ENCODE data around the gene RADIL.

The RADIL gene

GRCh38 chr7:4779118-4779517 is 104.4 kb downstream of the RADIL start:
- no peak overlapping the region for H3K4me3 ChIP-seq (ENCODE audit: low read length, poor library complexity, severe bottlenecking)
- TF ChIP-seq EZH2phosphoT487 (IDR thresholded peaks at IDR 0.05; ENCODE audit: borderline replicate concordance) (no peak), CTCF (conservative IDR thresholded peaks at IDR 0.05; ENCODE audit: low read length) (no peak)
- H3K9me3 ChIP-seq (ENCODE audit: insufficient read depth, low read depth, low read length) = no peaks in the 10 kb centered on the region
- H3K4me1 ChIP-seq (ENCODE audit: insufficient read depth, low read length, poor library complexity, severe bottlenecking) = peaks cover 6% of the 10 kb centered on the region
- no peaks in the 10 kb centered on the region for H3K9me2 ChIP-seq (replicated peaks; ENCODE audit: low read depth, low read length)
- no peaks in the 10 kb centered on the region for H3F3A ChIP-seq (ENCODE audit: low read depth)
- no peak overlapping the region for H3K9ac ChIP-seq (ENCODE audit: low read depth, low read length, poor library complexity, severe bottlenecking)
- H3K27me3 ChIP-seq (ENCODE audit: insufficient read depth, low read length, poor library complexity, severe bottlenecking) = no peaks in the 10 kb centered on the region
- no peak overlapping the region for H2AFZ ChIP-seq (ENCODE audit: low read length)
- H3K36me3 ChIP-seq (ENCODE audit: insufficient read depth, low read length) = peaks cover 16% of the 10 kb centered on the region; the same call in 1 of the 2 replicates
- peaks cover 42% of the 10 kb centered on the region for H3K79me2 ChIP-seq (ENCODE audit: insufficient read depth, low read length)
- H4K20me1 ChIP-seq (ENCODE audit: insufficient read depth, low read length, poor library complexity, severe bottlenecking) = peaks cover 15% of the 10 kb centered on the region
- no peak overlapping the region for H3K4me2 ChIP-seq (ENCODE audit: low read depth, low read length, poor library complexity, severe bottlenecking)

DNA sequence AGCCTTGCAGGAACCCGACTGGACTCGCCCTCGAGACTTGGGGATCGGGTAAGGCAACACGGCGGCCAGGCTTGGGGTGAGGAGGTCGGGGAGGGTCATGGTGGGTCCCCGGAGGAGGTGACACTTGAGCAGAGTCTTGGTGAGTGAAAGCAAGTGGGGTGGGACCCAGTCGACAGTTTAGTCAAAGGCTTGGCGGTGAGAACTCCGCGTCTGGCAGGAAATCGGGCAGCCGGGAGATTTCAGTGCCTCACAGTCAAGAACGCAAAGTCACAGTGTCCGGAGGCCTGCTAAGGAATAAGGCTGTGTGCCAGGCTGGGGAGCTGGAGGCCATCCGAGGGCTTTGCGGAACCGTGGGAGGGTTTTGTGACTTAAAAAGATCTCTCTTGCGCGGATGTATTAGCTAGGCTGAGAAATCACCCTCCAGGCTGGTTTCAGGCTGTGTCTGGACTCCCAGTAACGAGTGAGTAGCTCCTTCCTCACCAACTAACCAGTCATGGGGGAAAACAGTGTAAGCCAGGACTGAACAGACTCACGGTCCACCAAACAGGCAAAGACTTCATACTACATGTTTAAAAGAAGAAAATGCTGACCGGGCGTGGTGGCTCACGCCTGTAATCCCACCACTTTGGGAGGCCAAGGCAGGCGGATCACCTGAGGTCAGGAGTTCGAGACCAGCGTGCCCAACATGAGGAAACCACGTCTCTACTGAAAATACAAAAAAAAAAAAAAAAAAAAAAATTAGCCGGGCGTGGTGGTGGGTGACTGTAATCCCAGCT is 107.5 kb downstream of the RADIL start:
- H3K9ac ChIP-seq (ENCODE audit: low read depth, low read length, poor library complexity, severe bottlenecking) = peak overlapping the region; percentile 85
- H3K79me2 ChIP-seq (ENCODE audit: insufficient read depth, low read length) = peaks cover 42% of the 10 kb centered on the region
- no peaks in the 10 kb centered on the region for H3K36me3 ChIP-seq (ENCODE audit: insufficient read depth, low read length)
- H3K9me3 ChIP-seq (ENCODE audit: insufficient read depth, low read depth, low read length) = no peaks in the 10 kb centered on the region
- peak overlapping the region; percentile 91 for H3K4me2 ChIP-seq (ENCODE audit: low read depth, low read length, poor library complexity, severe bottlenecking)
- H2AFZ ChIP-seq (ENCODE audit: low read length) = peak overlapping the region; percentile 81
- H4K20me1 ChIP-seq (ENCODE audit: insufficient read depth, low read length, poor library complexity, severe bottlenecking) = peaks cover 15% of the 10 kb centered on the region
- TF ChIP-seq EZH2phosphoT487 (IDR thresholded peaks at IDR 0.05; ENCODE audit: borderline replicate concordance) (no peak), CTCF (conservative IDR thresholded peaks at IDR 0.05; ENCODE audit: low read length) (no peak)
- no peaks in the 10 kb centered on the region for H3F3A ChIP-seq (ENCODE audit: low read depth)
- no peaks in the 10 kb centered on the region for H3K9me2 ChIP-seq (replicated peaks; ENCODE audit: low read depth, low read length)
- H3K27me3 ChIP-seq (ENCODE audit: insufficient read depth, low read length, poor library complexity, severe bottlenecking) = no peaks in the 10 kb centered on the region
- H3K4me3 ChIP-seq (ENCODE audit: low read length, poor library complexity, severe bottlenecking) = peak overlapping the region; percentile 82
- H3K4me1 ChIP-seq (ENCODE audit: insufficient read depth, low read length, poor library complexity, severe bottlenecking) = peaks cover 6% of the 10 kb centered on the region

- H3F3A ChIP-seq (ENCODE audit: low read depth) = no peaks in the 10 kb centered on the region
- H4K20me1 ChIP-seq (ENCODE audit: insufficient read depth, low read length, poor library complexity, severe bottlenecking) = peaks cover 15% of the 10 kb centered on the region
- no peaks in the 10 kb centered on the region for H3K9me2 ChIP-seq (replicated peaks; ENCODE audit: low read depth, low read length)
- peak within 1 kb of the TSS; percentile 82 for H3K4me3 ChIP-seq (ENCODE audit: low read length, poor library complexity, severe bottlenecking)
- H3K4me1 ChIP-seq (ENCODE audit: insufficient read depth, low read length, poor library complexity, severe bottlenecking) = peaks cover 6% of the 10 kb centered on the region
- no peaks in the 10 kb centered on the region for H3K27me3 ChIP-seq (ENCODE audit: insufficient read depth, low read length, poor library complexity, severe bottlenecking)
- peaks cover 42% of the 10 kb centered on the region for H3K79me2 ChIP-seq (ENCODE audit: insufficient read depth, low read length)
- peak within 1 kb of the TSS; percentile 93 for H3K4me2 ChIP-seq (ENCODE audit: low read depth, low read length, poor library complexity, severe bottlenecking)
- H3K9ac ChIP-seq (ENCODE audit: low read depth, low read length, poor library complexity, severe bottlenecking) = peak within 1 kb of the TSS; percentile 85
- TF ChIP-seq CTCF (conservative IDR thresholded peaks at IDR 0.05; ENCODE audit: low read length) (no peak), EZH2phosphoT487 (IDR thresholded peaks at IDR 0.05; ENCODE audit: borderline replicate concordance) (no peak)
- no peaks in the 10 kb centered on the region for H3K9me3 ChIP-seq (ENCODE audit: insufficient read depth, low read depth, low read length)
- no peaks in the 10 kb centered on the region for H3K36me3 ChIP-seq (ENCODE audit: insufficient read depth, low read length)
- H2AFZ ChIP-seq (ENCODE audit: low read length) = peak within 1 kb of the TSS; percentile 81
Observed at GRCh38 chr7:4775250-4775847, 108.2 kb downstream of the RADIL start, which contains the start of gene AP5Z1. AP5Z1 (plus strand) TSS chr7:4775623; CDS start chr7:4775716, 93 bp downstream.
